HepG2 (cell line): Measurements from ENCODE around the gene C1QTNF5. TPM values are rescaled to one million over a fixed set of nuclear protein-coding genes. Genes with fewer than 3 reads are reported as not detected.
A peak's percentile ranks its signal among the peaks of the same experiment; 100 is the strongest.

Experiments
- BHLHE40 ChIP-seq: IDR thresholded peaks from 2 replicates; pipeline ENCODE4 v1.6.1; 2011; ENCODE audit warnings: low read length, improper control_type of control experiment
- BRCA1 ChIP-seq: sonication (generic); formaldehyde crosslinking; IDR thresholded peaks from 2 replicates; pipeline ENCODE4 v1.4.0; 2020; ENCODE audit warnings: missing genetic modification reagents
- CBFB ChIP-seq: sonication (generic); formaldehyde crosslinking; IDR thresholded peaks from 2 replicates; pipeline ENCODE4 v1.4.0; 2020; ENCODE audit warnings: missing genetic modification reagents
- FOXA3 ChIP-seq: IDR thresholded peaks from 2 replicates; pipeline ENCODE4 v1.6.1; 2016; ENCODE audit warnings: missing genetic modification reagents, missing compliant biosample characterization
- FOXK1 ChIP-seq: sonication (generic); formaldehyde crosslinking; IDR thresholded peaks from 2 replicates; pipeline ENCODE4 v1.4.0; 2020; ENCODE audit warnings: low read depth, missing genetic modification reagents, borderline replicate concordance
- HES4 ChIP-seq: sonication (generic); formaldehyde crosslinking; IDR thresholded peaks from 2 replicates; pipeline ENCODE4 v1.9.0; 2021; ENCODE audit warnings: mild to moderate bottlenecking, missing genetic modification reagents, borderline replicate concordance
- KLF12 ChIP-seq: sonication (generic); formaldehyde crosslinking; IDR thresholded peaks from 2 replicates; pipeline ENCODE4 v1.4.0; 2020; ENCODE audit warnings: missing genetic modification reagents, borderline replicate concordance
- NFYB ChIP-seq: sonication (generic); formaldehyde crosslinking; IDR thresholded peaks from 2 replicates; pipeline ENCODE4 v1.4.0; 2020; ENCODE audit warnings: missing genetic modification reagents
- POGZ ChIP-seq: sonication (generic); formaldehyde crosslinking; IDR thresholded peaks from 2 replicates; pipeline ENCODE4 v1.4.0; 2020; ENCODE audit warnings: mild to moderate bottlenecking, missing genetic modification reagents
- RBM22 ChIP-seq: fragments of 200-400 bp; formaldehyde crosslinking; optimal IDR thresholded peaks from 2 replicates; pipeline ENCODE3; 2017; ENCODE audit warnings: mild to moderate bottlenecking, low read length, moderate library complexity
- RCOR2 ChIP-seq: IDR thresholded peaks from 2 replicates; pipeline ENCODE4 v1.6.1; 2016; ENCODE audit warnings: missing biosample characterization, missing genetic modification reagents
- RFX5 ChIP-seq: IDR thresholded peaks from 2 replicates; pipeline ENCODE4 v1.6.1; 2011; ENCODE audit warnings: low read depth, low read length, improper control_type of control experiment
- SALL1 ChIP-seq: sonication (generic); formaldehyde crosslinking; IDR thresholded peaks from 2 replicates; pipeline ENCODE4 v1.8.0; 2022; ENCODE audit warnings: mild to moderate bottlenecking, missing genetic modification reagents
- ZC3H13 ChIP-seq: sonication (generic); formaldehyde crosslinking; IDR thresholded peaks from 2 replicates; pipeline ENCODE4 v1.8.1; 2023; ENCODE audit warnings: mild to moderate bottlenecking, missing genetic modification reagents, moderate library complexity
- ZFP90 ChIP-seq: sonication (generic); formaldehyde crosslinking; IDR thresholded peaks from 2 replicates; pipeline ENCODE4 v1.8.0; 2022; ENCODE audit warnings: missing genetic modification reagents, mild to moderate bottlenecking, inconsistent platforms, borderline replicate concordance
- ZKSCAN8 ChIP-seq: IDR thresholded peaks from 2 replicates; pipeline ENCODE4 v1.6.1; 2016; ENCODE audit warnings: borderline replicate concordance, missing genetic modification reagents, missing compliant biosample characterization
- ZMYM4 ChIP-seq: sonication (generic); formaldehyde crosslinking; IDR thresholded peaks from 2 replicates; pipeline ENCODE4 v1.8.1; 2023; ENCODE audit warnings: mild to moderate bottlenecking, missing genetic modification reagents
- ZNF230 ChIP-seq: sonication (generic); formaldehyde crosslinking; IDR thresholded peaks from 2 replicates; pipeline ENCODE4 v1.4.0; 2020; ENCODE audit warnings: mild to moderate bottlenecking, missing genetic modification reagents
- ZNF44 ChIP-seq: sonication (generic); formaldehyde crosslinking; IDR thresholded peaks from 2 replicates; pipeline ENCODE4 v1.5.1; 2020; ENCODE audit warnings: mild to moderate bottlenecking, missing genetic modification reagents
- ZNF567 ChIP-seq: sonication (generic); formaldehyde crosslinking; IDR thresholded peaks from 2 replicates; pipeline ENCODE4 v1.8.1; 2023; ENCODE audit warnings: mild to moderate bottlenecking, missing genetic modification reagents, borderline replicate concordance
- polyA plus RNA-seq, 8 experiments: library from polyadenylated mRNA; depleted of rRNA in 3 of 8; stranded (reverse) in 7 of 8; unstranded in 1 of 8; fragments of >200 nt; fragmentation: Illumina TruSeq in 4 of 8; extraction: Trizol in 4 of 8; gene quantifications; 2 replicates each; pipeline versions ENCODE4 v1.2.1 to v1.2.3, GENCODE V29; 2011 to 2016; ENCODE audit warnings: low read depth in 4 of 8, missing spikeins in 1 of 8, mixed read lengths in 1 of 8; ENCODE audit not compliant: insufficient read depth in 1 of 8
- total RNA-seq, 5 experiments: library from RNA; depleted of rRNA; stranded (reverse); fragments of >200 nt; fragmentation: Illumina TruSeq; extraction: Trizol; gene quantifications; 2 replicates each; pipeline ENCODE4 v1.2.3, GENCODE V29; 2016; ENCODE audit warnings: low read depth in 1 of 5
- TF ChIP-seq, protein P1 (sequence below): sonication (generic); formaldehyde crosslinking; IDR thresholded peaks from 2 replicates; pipeline ENCODE4 v1.8.0; 2022; ENCODE audit warnings: mild to moderate bottlenecking, missing genetic modification reagents, moderate library complexity
- TF ChIP-seq, protein P2 (sequence below): sonication (generic); formaldehyde crosslinking; conservative IDR thresholded peaks from 2 replicates; pipeline ENCODE4 v1.8.1; 2023; ENCODE audit warnings: missing genetic modification reagents
- TF ChIP-seq, protein P3 (sequence below): IDR thresholded peaks from 2 replicates; pipeline ENCODE4 v1.6.1; 2016; ENCODE audit warnings: missing genetic modification reagents, missing compliant biosample characterization
- TF ChIP-seq, protein P4 (sequence below): sonication (generic); formaldehyde crosslinking; IDR thresholded peaks from 2 replicates; pipeline ENCODE4 v1.4.0; 2020; ENCODE audit warnings: mild to moderate bottlenecking, missing genetic modification reagents, borderline replicate concordance
- TF ChIP-seq, protein P5 (sequence below): sonication (generic); formaldehyde crosslinking; IDR thresholded peaks from 2 replicates; pipeline ENCODE4 v1.8.1; 2023; ENCODE audit warnings: missing genetic modification reagents, mild to moderate bottlenecking, borderline replicate concordance
- TF ChIP-seq, protein P6 (sequence below): sonication (generic); formaldehyde crosslinking; IDR thresholded peaks from 2 replicates; pipeline ENCODE4 v1.4.0; 2020; ENCODE audit warnings: low read depth, mild to moderate bottlenecking, missing genetic modification reagents
- TF ChIP-seq, protein P7 (sequence below): IDR thresholded peaks from 2 replicates; pipeline ENCODE4 v1.6.1; 2012; ENCODE audit warnings: inconsistent platforms

Gene C1QTNF5
- total and polyA plus RNA-seq, 2 of the 13 experiments (the other 11 are each of a cell fraction or from before 2014, with no cell fraction given): 0.86 to 1.2 TPM

DNA sequence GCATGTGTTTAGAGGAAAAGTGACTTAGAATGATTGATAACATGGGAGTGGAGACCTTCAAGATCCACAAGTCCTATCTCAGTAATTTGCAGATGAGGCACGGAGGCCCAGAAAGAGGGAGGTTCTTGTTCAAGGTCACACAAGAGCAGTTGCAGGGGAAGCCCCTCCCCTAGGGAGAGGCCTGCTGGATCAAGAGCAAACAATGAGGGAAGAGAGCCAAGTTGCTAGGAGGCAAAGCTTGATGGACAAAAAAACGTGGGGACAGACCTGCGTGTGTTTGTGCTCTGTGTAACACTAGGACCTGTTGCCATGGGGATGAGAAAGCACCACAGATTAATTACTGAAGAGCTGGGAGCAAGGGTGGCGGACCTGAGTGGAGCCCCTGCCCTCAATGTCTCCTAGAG, 12.2 kb upstream of the C1QTNF5 start (continued):
- TF ChIP-seq, protein P1, sequence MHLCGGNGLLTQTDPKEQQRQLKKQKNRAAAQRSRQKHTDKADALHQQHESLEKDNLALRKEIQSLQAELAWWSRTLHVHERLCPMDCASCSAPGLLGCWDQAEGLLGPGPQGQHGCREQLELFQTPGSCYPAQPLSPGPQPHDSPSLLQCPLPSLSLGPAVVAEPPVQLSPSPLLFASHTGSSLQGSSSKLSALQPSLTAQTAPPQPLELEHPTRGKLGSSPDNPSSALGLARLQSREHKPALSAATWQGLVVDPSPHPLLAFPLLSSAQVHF: no peak
- TF ChIP-seq FOXK1: 0 out of 2 replicates have a peak, but pooled peaks have one; percentile 41
- no peak for TF ChIP-seq BRCA1
- TF ChIP-seq, protein P2, sequence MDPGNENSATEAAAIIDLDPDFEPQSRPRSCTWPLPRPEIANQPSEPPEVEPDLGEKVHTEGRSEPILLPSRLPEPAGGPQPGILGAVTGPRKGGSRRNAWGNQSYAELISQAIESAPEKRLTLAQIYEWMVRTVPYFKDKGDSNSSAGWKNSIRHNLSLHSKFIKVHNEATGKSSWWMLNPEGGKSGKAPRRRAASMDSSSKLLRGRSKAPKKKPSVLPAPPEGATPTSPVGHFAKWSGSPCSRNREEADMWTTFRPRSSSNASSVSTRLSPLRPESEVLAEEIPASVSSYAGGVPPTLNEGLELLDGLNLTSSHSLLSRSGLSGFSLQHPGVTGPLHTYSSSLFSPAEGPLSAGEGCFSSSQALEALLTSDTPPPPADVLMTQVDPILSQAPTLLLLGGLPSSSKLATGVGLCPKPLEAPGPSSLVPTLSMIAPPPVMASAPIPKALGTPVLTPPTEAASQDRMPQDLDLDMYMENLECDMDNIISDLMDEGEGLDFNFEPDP (CRISPR knock-in tag): no peak
- TF ChIP-seq, protein P3, sequence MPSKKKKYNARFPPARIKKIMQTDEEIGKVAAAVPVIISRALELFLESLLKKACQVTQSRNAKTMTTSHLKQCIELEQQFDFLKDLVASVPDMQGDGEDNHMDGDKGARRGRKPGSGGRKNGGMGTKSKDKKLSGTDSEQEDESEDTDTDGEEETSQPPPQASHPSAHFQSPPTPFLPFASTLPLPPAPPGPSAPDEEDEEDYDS (CRISPR knock-in tag): no peak
- no peak for TF ChIP-seq BHLHE40
- TF ChIP-seq KLF12: no peak
- TF ChIP-seq, protein P4, sequence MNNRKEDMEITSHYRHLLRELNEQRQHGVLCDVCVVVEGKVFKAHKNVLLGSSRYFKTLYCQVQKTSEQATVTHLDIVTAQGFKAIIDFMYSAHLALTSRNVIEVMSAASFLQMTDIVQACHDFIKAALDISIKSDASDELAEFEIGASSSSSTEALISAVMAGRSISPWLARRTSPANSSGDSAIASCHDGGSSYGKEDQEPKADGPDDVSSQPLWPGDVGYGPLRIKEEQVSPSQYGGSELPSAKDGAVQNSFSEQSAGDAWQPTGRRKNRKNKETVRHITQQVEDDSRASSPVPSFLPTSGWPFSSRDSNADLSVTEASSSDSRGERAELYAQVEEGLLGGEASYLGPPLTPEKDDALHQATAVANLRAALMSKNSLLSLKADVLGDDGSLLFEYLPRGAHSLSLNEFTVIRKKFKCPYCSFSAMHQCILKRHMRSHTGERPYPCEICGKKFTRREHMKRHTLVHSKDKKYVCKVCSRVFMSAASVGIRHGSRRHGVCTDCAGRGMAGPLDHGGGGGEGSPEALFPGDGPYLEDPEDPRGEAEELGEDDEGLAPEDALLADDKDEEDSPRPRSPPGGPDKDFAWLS (CRISPR knock-in tag): no peak
- no peak for TF ChIP-seq ZNF44 (CRISPR knock-in tag)
- TF ChIP-seq POGZ (CRISPR knock-in tag): peak; percentile 57
- TF ChIP-seq RCOR2 (CRISPR knock-in tag): 0 out of 2 replicates have a peak, but pooled peaks have one; percentile 38
- TF ChIP-seq, protein P5, sequence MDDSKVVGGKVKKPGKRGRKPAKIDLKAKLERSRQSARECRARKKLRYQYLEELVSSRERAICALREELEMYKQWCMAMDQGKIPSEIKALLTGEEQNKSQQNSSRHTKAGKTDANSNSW (CRISPR knock-in tag): no peak
- TF ChIP-seq, protein P6, sequence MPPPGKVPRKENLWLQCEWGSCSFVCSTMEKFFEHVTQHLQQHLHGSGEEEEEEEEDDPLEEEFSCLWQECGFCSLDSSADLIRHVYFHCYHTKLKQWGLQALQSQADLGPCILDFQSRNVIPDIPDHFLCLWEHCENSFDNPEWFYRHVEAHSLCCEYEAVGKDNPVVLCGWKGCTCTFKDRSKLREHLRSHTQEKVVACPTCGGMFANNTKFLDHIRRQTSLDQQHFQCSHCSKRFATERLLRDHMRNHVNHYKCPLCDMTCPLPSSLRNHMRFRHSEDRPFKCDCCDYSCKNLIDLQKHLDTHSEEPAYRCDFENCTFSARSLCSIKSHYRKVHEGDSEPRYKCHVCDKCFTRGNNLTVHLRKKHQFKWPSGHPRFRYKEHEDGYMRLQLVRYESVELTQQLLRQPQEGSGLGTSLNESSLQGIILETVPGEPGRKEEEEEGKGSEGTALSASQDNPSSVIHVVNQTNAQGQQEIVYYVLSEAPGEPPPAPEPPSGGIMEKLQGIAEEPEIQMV (CRISPR knock-in tag): peak; percentile 98
- no peak for TF ChIP-seq ZNF567 (CRISPR knock-in tag)
- TF ChIP-seq ZKSCAN8 (CRISPR knock-in tag): 0 out of 2 replicates have a peak, but pooled peaks have one; percentile 29
- TF ChIP-seq CBFB (CRISPR knock-in tag): no peak
- no peak for TF ChIP-seq ZNF230 (CRISPR knock-in tag)
- TF ChIP-seq ZFP90 (CRISPR knock-in tag): no peak
- TF ChIP-seq FOXA3 (CRISPR knock-in tag): peak; percentile 32; the same call in 1 of the 2 replicates
- TF ChIP-seq ZC3H13 (CRISPR knock-in tag): no peak
- peak; percentile 60 for TF ChIP-seq SALL1
- TF ChIP-seq RBM22: peak; percentile 39
- no peak for TF ChIP-seq HES4
- TF ChIP-seq, protein P7, sequence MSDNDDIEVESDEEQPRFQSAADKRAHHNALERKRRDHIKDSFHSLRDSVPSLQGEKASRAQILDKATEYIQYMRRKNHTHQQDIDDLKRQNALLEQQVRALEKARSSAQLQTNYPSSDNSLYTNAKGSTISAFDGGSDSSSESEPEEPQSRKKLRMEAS: peak; percentile 49
- TF ChIP-seq NFYB (CRISPR knock-in tag): no peak
- TF ChIP-seq RFX5: no peak
- TF ChIP-seq ZMYM4 (CRISPR knock-in tag): peak; percentile 47; the same call in 1 of the 2 replicates
